ENCODE data around the gene STON1. TPM values are rescaled to one million over a fixed set of nuclear protein-coding genes. Genes with fewer than 3 reads are reported as not detected.

Gene STON1
- total and polyA plus RNA-seq, 2 donors (not counting 3 experiments of a cell fraction or from before 2014, with no cell fraction given), result 6.3 to 12.1 TPM

GRCh38 chr2:48515513-48515985 lies 14.4 kb upstream of the STON1 start:
- no peak for DNase-seq (ENCODE audit: low read depth, low spot score)
- Histone ChIP-seq H3K4me1 (ENCODE audit: control insufficient read depth, extremely low read depth, insufficient read depth, low read length) (peaks cover under 1% of the 10 kb centered on the region), H3K9me3 (replicated peaks; ENCODE audit: control insufficient read depth, insufficient read depth, low read length) (no peaks in the 10 kb centered on the region), H3K4me3 (replicated peaks in 1 of 3; ENCODE audit: insufficient read depth in 1 of 3, low read depth in 1 of 3, low read length in 3 of 3) (no peak overlapping the region), H3K9me1 (replicated peaks; ENCODE audit: control insufficient read depth, extremely low read depth, insufficient read depth, low read length) (no peaks in the 10 kb centered on the region), H3K79me2 (ENCODE audit: control insufficient read depth, insufficient read depth, low read length) (no peaks in the 10 kb centered on the region), H3K27me3 (ENCODE audit: control insufficient read depth in 2 of 2, insufficient read depth in 2 of 2, low read length in 2 of 2) (no peaks in the 10 kb centered on the region), H3K4me2 (ENCODE audit: insufficient read depth, low read length) (no peak overlapping the region), H3K36me3 (ENCODE audit: control insufficient read depth in 2 of 2, extremely low read depth in 1 of 2, insufficient read depth in 2 of 2, low read length in 2 of 2) (peaks cover 0 to 8% of the 10 kb centered on the region in 2 experiments), H2AFZ (ENCODE audit: low read depth, low read length) (no peak overlapping the region), H4K20me1 (replicated peaks; ENCODE audit: control insufficient read depth, extremely low read depth, insufficient read depth, low read length) (no peaks in the 10 kb centered on the region), H3K9ac (replicated peaks; ENCODE audit: extremely low read depth, insufficient read depth, low read length) (no peak overlapping the region), H3K27ac (ENCODE audit: insufficient read depth, low read depth, low read length) (no peak overlapping the region)
- ChIA-PET CTCF (interaction anchor here (1.9 kb wide), 1 partner anchor 44 kb away, joined by 4 read pairs; no protein-coding TSS in a partner anchor), POLR2A (no interaction called here)
- dilution Hi-C loops (cut with MboI; ENCODE audit: extremely low pct_ligation_motif_present, low sequenced_read_pairs) (no loop called here), intact Hi-C loops (cut with micrococcal nuclease) (no loop called here)
- FAIRE-seq, result no peak
- BruUV-seq (replicated peaks), result no TSS peak
- TF ChIP-seq MYC (IDR thresholded peaks at IDR 0.05; ENCODE audit: low read depth, low read length), result no peak
- TF ChIP-seq MAX (IDR thresholded peaks at IDR 0.05; ENCODE audit: insufficient read depth, insufficient read length), result no peak
- TF ChIP-seq FOS (IDR thresholded peaks at IDR 0.05; ENCODE audit: borderline replicate concordance, insufficient read depth, low read length), result no peak
- TF ChIP-seq CTCF (IDR thresholded peaks at IDR 0.05; ENCODE audit: extremely low read depth in 1 of 2, insufficient read depth in 1 of 2, low read depth in 1 of 2, low read length in 2 of 2), result no peak
- no peak for TF ChIP-seq POLR2AphosphoS5 (IDR thresholded peaks at IDR 0.05; ENCODE audit: insufficient read depth, low read depth, low read length)
- no peak for TF ChIP-seq EZH2 (IDR thresholded peaks at IDR 0.05; ENCODE audit: borderline replicate concordance, low read depth, low read length, severe bottlenecking)
- no peak for TF ChIP-seq JUN (IDR thresholded peaks at IDR 0.05; ENCODE audit: borderline replicate concordance, insufficient read depth, insufficient read length, low read depth)
- no peak for TF ChIP-seq GATA2 (IDR thresholded peaks at IDR 0.05; ENCODE audit: insufficient read depth, insufficient read length, low read depth, low read length)
- TF ChIP-seq POLR2A (IDR thresholded peaks at IDR 0.05; ENCODE audit: low read depth, low read length), result no peak

Data from endothelial cell of umbilical vein (primary cell).